ENCODE measurements around the gene SOCS7. TPM values are rescaled to one million over a fixed set of nuclear protein-coding genes. Genes with fewer than 3 reads are reported as not detected.
A peak's percentile ranks its signal among the peaks of the same experiment; 100 is the strongest.

Gene SOCS7
- polyA plus RNA-seq, 3 donors, result 16.9 to 22.8 (median 21.1) TPM

DNA sequence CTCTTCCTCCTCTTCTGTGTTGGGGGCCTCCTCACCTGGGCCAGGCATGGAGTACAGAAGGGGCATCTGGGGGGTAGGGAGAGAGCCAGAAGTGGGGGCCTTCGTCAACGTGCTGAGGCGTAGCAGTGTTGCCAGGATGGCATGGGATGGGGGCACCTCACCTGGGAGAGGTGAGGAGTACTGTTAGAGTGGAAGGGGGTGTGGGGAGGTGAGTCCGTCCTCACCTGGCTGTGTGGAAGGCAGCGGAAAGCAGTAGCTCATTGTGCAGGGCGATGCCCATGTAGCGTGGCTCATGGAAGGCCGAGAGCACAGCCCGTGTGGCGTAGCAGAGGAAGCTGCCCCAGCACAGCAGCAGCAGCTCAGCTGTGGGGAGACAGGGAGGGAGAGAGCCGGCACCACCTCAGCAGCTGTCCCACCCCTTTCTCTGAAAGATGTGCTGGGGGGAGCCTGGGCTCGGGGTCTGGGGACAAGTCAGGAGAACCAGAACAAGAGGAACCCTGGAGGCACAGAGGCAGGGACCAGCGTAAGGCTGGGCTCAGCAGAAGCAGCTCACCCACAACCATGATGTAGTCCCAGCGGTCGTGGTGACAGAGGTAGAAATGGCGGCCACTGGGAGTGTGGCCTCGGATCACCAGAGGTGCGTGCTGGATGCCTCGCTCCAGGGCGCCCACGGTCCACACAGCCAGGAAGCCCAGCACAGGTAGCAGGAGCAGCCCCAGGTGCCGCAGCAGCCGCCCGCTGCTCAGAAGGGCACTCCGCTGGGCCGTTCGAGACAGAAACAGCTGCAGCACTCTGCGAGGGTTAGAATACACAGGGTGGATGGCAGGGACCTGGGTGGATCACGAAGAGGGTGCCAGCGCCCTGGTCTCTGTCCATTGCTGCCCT is 16.9 kb upstream of the SOCS7 start:
- DNase-seq, result no peak

DNA sequence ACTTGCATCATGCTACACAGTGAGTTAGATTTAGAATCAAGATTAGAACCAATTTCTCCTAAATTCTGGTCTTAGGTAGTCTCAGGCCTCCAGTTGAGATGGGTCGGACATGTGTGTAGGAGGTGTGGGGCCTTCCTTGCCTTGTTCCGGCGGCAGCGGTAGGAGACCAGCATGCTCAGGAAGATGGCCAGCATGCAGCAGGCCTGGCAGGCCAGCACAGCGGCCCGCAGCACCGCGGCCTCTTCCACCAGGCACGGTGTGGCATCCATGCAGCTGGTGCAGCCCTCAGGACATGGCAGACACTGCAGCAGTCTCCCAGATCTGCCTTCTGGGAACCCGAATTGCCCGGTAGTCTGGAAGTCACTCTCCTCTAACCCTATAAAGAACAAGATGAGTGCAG is 14.8 kb upstream of the SOCS7 start:
- no peak for DNase-seq

DNA sequence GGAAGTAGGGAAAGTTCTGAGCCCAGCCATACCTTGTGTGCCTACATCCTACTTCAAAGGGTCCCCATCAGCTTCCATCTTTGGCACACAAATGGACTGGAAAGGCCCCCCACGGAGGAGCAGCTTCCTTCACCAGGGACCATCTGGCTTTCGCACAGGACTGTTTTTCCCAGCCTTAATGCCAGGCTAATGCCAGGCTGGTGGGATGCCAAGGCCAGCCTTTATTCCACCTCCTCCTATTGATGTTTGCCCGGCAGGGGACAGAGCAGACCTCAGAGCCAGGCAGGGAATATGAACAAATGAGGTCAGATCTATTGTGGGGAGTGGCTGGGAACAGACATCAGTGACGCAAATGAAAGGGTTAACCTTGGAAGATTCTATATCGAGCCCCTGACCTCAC is 13.6 kb upstream of the SOCS7 start:
- DNase-seq, result no peak

DNA sequence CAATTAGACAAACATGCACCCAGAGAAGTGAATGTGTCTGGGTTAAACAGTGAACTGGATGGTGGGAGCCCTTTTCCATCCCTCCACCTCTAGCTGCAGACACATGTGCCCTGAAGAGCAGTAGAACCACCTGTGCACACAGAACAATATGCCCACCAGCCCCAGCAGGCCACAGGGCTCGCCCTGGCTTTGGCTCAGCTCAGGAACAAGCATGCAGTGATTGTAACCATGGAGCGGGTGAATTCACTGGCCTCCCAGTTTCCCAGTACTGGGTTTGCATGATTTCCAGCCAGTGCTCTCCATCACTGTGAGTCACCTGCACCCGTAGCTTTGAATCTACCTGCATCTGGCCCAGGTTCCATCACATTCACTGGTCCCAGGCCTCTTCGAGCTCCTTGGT is 13.1 kb upstream of the SOCS7 start:
- DNase-seq, result no peak

DNA sequence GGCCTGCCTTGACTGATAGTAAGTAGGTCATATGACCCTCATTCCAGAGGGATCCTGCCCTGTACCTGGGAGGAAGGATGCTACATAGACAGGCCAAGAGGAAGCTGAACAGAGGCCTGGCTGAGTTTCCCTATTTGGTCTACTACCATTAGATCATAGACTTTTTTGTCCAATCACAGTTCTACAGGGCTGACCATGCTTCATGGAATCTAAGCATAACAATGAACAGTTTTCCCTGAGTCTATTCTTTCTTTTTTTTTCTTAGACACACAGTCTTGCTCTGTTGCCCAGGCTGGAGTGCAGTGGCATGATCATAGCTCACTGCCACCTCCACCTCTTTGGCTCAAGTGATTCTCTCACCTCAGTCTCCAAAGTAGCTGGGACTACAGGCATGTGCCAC is 11.8 kb upstream of the SOCS7 start:
- no peak for DNase-seq

DNA sequence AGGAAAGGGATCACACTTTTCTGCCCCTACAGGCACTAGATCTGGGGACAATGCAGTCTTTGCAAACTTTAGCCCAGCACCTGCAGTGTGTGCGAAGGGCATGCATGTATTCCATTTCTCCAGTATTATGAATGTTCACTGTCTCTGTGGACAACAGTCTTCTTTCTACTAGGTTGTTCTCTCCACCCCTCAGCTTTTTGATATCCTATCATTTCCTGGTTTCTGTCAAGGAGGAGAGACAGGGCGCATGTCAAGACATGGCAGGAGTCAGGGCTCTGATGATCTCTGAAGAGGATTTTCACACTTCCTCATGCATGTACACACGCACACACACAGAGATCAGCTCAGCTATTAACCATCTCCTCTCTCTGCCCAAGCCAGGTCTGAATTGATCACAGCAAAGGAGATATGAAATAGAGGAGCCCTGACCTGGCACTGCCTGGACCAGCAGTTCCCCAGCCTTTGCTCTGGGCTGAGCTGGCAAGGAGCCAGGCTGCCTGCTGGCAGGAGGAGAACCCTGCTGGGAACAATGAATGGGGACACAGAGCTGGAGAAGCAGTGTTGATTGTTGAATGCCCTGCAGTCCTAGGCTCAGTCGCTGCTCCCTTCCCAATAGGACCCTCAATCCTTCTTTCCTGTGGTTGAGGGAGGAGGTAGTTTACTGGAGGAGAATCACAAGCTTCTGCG is 10.5 kb upstream of the SOCS7 start:
- DNase-seq, result no peak

DNA sequence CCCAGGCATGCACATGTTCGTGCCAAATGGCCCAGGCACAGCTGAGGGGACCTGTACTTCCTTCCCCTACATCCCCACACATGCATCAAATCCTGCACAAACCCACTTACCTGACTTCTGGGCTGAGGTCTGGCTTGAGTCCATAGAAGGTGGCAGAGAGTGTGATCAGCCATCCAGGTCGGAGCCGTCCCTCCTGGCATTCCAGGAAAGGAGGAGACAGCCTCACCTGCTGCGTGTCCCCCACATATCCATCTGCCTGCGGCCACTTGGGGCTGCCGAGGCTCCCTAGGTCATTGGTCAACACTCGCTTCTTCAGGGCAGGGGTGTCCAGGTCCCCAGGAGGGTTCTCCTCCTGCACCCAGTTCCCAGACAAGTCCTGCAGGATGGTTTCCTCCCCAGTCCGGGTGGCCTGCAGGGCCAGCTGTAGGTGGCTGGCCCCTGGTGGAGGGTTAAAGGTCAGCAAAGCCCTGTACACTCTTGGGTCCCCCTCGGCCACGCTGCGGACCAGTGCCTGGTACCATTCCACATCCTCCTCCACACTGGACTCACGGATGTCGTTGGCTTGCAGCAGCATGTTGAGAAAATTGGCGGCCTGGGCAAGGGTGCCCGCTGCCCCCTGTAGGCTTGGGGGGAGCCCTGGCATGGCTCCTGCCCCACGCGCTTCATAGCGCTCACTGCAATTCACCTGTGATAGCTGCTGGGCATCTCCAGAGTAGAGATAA is 8.6 kb upstream of the SOCS7 start:
- no peak for DNase-seq

DNA sequence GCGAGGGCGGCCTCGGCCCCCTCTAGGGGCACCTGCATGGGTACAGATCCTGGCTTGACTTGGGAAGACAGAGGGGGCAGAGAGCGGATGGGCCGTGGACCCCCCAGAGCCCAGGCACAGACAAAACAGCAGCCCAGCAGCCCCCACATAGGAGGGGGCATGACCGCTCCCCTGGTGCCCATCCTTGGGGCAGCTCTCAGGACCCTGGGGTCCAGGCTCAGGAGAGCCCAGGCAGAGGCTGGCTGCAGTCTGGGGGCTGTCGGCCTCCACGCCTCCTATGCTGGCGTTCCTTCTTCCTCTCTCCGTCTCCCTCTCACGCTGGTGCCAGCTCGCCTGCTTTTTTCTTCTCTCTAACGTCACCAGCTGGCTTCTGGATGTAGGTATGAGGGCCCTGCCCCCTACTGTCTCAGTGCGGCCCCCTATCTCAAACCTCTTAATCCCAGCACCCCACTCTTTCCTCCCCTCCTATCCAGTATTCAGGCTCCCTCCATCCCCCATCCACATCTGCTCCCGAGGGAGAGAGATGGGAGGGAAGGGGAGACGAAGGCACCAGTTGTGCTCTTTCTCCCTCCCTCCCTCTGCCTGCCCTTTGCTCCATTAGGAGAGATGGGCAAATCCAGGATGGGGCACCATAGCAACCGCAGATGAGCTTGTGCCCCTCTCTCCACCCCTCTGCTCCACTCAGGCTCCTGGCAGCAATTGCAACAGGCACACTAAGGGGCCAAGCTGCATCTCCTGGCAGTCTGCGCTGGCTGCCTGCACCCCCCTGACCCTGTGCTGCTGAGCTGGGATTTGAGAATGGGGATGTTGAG is 7.8 kb upstream of the SOCS7 start, which contains the start of gene GPR179:
GPR179 (minus strand) TSS at position 349 of the 812 bp plus-strand sequence; CDS start at position 182, 167 bp downstream.
- DNase-seq, result no peak

DNA sequence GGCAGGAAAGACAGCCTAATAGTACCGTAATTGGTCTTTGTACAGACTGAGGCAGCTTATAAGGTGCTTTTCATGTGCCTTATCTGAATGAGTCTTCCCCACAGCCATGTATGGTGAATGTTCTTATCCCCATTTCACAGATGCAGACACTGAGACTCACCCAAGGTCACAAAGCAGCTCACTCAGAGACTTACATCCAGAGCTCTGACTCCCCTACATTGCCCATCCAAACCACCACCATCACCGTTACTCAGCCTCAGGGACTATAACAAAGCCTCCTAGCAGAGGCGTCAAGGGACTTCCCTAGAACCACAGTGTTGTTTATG is 7.3 kb upstream of the SOCS7 start:
- DNase-seq, result no peak

DNA sequence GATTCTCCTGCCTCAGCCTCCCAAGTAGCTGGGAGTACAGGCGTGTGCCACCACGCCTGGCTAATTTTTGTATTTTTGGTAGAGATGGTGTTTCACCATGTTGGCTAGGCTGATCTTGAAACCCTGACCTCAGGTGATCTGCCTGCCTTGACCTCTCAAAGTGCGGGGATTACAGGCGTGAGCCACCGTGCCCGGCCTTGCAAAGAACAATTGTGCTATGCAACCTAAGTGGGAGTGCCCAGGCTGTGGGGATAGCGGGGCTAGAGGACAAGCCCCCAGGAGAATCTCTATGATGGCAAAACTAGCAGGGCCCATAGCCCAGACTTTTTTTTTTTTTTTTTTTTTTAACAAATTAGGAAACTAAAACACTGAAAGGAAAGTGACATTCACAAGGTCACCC is 5.9 kb upstream of the SOCS7 start:
- DNase-seq, result no peak

DNA sequence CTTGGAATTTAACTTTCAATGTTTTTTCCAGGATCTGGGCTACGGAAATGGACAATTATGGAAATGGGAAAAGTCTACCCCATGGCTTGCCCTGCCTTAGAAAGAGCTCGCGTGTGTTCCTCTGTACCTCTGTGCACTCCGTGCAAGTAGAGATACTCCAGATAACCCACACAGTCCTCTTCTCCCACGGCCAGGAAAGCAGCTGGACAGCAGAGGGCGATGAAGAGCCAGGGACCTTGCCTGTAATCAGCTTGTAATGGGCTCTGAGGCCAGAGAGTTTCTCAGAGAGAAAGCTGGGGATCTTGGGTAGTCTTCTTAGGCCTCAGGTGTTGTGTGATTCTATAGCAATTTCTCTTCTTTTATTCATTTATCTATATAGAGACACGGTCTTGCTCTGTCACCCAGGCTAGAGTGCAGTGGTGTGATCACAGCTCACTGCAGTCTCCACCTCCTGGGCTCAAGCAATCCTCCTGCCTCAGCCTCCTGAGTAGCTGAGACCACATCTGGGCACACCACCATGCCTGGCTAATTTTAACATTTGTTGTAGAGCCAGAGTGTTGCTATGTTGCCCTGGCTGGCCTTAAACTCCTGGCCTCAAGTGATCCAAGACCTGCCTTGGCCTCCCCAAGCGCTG is 2.4 kb upstream of the SOCS7 start:
- DNase-seq, result peak; percentile 82

DNA sequence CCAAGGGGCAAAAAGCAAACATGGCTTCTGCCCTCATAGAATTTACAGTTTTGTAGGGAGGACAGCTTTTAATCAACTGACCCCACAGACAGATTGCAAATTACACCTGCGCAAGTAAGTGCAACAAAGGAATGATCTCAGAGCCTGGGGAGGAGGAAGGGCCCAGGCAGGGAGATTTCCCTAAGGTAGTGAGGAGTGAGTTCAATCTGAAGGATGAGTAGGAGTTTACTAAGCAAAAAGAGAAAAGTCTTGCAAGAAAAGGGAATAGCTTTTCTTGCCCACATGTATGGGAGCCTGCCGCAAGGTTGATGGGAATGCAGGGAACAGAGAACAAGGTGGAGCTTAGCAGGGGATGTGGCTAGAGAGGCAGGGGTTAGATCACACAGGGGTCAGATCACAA is 1.6 kb upstream of the SOCS7 start:
- no peak for DNase-seq

DNA sequence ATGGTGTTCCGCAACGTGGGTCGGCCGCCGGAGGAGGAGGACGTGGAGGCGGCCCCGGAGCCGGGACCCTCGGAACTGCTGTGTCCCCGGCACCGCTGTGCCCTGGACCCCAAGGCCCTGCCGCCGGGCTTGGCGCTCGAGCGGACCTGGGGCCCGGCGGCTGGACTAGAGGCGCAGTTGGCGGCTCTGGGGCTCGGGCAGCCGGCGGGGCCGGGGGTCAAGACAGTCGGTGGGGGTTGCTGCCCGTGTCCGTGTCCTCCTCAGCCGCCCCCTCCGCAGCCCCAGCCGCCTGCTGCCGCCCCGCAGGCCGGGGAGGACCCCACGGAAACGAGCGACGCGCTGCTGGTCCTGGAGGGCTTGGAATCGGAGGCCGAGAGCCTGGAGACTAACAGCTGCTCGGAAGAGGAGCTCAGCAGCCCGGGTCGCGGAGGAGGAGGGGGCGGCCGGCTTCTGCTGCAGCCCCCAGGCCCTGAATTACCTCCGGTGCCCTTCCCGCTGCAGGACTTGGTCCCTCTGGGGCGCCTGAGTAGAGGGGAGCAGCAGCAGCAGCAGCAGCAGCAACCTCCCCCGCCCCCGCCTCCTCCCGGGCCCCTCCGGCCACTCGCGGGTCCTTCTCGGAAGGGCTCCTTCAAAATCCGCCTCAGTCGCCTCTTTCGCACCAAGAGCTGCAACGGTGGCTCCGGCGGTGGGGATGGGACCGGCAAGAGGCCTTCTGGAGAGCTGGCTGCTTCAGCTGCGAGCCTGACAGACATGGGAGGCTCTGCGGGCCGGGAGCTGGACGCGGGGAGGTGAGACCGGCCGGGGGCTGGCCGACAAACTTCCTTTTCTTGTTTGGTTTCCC is 821 bp downstream of the SOCS7 start:
- DNase-seq, result peak; percentile 19

DNA sequence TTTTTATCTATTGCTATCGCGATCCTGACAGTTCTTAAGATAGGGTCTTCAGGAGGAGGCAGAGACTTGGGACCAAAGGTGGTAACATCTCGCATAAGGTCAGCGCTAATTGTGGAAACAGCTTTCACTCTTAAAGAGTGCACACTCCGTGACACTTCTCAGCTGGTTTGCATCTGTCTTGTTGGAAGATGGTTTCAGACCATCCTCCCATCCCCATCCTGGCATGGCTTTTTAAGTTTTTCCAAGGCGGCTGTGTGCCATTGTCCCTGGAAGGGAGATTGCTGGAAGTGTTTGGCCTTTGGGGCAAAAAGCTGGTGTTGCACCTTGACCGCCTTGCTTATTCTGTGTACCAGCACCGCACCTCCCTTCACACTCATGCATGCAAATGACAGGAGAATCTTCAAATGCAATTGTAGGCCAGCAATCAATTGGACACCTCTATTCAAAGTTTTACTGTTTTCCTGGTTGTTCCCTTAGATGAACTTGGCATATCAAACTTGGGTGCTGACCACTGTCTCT is 1.5 kb downstream of the SOCS7 start:
- no peak for DNase-seq

DNA sequence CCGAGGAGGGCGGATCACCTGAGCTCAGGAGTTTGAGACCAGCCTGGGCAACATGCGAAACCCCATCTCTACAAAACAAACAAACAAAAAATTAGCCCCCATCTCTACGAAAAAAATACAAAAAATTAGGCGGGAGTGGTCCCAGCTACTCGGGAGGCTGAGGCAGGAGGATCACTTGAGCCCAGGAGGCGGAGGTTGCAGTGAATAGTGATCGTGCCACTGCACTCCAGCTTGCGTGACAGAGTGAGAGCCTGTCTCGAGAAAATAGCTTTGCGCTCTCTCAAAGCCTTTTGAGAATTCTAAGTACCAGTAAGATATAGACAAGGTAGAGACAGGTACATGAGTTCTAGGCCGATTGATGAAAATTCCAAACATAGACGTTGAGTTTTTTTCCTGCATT is 2.0 kb downstream of the SOCS7 start:
- DNase-seq, result no peak

DNA sequence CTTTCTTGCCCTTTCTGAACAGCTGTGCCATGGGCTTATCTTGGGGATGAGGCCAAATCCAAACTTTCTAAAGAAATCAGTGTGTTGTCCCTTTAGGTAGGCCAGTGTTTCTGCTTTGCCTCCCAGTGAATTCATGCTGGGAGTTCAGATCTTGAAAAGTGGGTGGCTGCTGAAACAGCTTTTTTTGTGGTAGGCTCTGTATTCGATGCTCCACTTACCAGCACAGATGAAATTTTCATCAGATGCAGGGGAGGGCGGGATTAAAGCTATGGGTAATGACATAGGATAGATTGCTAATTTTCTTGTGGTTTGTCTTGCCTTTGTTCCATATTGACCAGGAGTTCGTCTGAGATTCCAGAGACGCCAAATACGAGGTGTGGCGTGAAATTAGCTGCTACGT is 2.8 kb downstream of the SOCS7 start:
- DNase-seq, result no peak

DNA sequence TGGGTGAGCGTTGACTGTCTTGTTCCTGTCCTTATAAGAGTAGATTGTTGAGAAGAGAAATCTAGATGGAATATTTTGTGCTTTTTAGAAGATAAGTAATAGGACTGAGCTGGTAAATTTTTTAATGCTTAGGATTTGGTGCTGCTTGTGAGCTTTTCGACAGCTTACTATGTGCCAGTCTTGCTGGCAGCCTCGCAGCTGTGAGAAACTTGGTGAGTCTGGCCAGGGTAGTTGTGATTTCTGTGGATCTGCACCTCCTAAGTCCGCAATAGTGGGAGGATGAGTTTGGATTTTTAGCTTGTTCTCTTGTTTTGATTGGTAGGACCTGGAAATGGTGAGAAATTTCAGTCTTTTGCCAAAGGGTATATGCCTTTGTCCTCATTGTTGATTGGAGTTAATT is 3.6 kb downstream of the SOCS7 start:
- DNase-seq, result no peak

DNA sequence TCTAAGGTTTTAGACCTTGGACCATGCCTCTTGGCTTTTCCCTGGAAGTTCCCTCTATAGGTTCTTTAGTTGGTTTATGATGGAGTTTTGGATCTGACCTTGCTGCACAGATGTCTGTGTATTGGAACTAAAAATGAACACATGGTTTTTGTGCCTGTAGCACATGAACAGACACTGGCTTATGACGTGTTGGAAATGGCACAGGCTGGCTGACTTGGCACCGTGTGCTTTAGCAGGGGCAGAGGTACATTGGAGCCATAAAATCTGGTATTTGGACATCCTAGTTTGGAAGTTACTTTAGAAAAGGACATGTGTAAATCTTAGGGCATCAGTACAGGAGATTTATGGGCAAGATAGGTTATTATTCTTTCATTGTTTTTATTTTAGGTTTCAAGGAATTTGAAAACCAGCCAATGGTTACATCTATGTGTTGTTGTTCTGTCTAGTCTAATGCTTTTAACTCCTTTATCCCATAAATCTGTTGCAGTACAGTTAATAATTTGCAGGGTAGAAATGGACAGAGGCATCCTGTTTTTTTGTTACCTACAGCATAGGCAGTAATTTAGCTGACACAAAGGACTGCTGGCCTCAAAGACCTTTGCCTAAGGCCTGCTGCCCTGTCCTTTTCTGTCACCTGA is 6.0 kb downstream of the SOCS7 start:
- DNase-seq, result no peak

DNA sequence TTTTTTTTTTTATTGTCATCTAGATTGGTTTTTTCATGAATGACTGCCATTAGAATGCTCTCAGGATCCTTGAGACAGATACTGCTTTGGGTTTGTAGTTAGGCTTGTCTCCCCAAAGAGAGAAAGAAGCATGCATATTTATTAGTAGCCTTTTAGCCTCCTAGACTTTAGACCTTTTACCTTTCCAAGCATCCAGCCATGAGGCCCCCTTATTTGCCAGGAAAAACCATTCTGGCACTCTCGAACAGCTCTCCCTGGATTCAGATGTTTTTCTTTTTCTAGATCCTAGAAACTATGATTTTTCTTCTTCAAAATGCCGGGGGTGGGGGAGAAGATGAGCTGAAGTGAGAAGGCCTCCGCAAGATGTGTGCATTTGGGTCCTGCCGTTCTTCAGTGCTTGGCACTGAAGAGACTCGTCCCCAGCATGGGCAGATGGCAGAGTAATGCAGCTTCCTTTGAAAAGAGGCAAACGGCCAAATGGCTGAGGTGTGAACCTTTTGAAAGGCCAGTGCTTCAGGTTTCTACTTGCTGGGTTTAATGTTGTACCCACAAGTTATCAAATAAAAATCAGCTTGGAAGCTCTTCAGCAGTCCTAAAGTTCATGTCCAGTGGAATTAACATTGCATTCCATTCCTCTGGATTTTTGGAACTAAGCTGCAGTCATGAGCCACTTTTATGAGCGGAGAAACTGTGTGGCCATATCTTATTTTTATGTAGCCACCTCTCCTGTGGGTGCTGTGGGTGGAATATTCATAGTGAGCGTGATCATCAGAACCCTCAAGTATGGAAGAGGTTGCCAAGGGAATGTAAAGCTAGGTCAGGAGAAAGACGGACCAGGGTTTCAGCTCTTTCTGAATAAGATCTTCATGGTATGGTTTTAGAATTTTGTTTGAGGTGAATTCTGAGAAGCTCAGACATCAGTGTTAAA is 7.2 kb downstream of the SOCS7 start:
- DNase-seq, result no peak
